Endothelial cell of umbilical vein (primary cell): ENCODE data around the gene INPP5A.

Source experiments
- POLR2AphosphoS5 ChIP-seq: IDR thresholded peaks from 2 replicates; pipeline ENCODE4 v1.6.1; 2012; ENCODE audit warnings: low read depth, mild to moderate bottlenecking, control low read depth, low read length, moderate library complexity; ENCODE audit not compliant: insufficient read depth
- TF ChIP-seq, protein P1 (sequence below), 2 donors: IDR thresholded peaks; 1 replicate in 1 of 2; 2 replicates in 1 of 2; pipeline ENCODE4 v1.5.1; 2011; ENCODE audit warnings: low read length in 2 of 2, mild to moderate bottlenecking in 2 of 2, moderate library complexity in 2 of 2, control low read depth in 1 of 2, inconsistent platforms in 1 of 2, low read depth in 1 of 2; ENCODE audit not compliant: insufficient read depth in 1 of 2; ENCODE audit errors: extremely low read depth in 1 of 2

DNA sequence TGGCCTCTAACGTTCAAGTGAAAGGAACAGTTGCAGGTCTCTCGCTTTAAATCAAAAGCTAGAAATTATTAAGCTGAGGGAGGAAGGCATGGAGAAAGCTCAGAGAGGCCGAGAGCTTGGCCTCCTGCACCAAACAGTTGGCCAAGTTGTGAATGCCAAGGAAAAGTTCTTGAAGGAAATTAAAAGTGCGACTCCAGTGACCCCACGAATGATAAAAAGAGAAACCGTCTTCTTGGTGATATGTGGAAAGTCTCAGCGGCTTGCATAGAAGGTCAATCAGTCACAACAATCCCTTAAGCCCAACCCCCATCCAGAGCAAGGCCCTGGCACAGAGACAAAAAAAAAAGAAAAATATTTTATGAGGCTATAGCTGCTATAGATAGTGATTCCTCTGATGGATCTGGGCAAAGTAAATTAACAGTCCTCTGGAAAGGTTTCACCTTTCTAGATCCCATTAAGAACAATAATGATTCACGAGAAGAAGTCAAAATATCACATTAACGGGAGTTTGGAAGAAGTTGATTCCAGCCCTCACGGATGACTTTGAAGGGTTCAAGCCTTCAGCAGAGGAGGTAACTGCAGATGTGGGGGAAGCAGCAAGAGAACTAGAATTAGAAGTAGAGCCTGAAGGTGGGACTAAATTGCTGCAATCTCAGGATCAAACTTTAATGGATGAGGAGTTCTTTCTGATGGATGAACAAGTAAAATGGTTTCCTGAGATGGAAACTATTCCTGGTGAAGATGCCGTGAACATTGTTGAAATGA lies 42.5 kb upstream of the INPP5A start:
- TF ChIP-seq POLR2AphosphoS5, result no peak
- TF ChIP-seq, protein P1, sequence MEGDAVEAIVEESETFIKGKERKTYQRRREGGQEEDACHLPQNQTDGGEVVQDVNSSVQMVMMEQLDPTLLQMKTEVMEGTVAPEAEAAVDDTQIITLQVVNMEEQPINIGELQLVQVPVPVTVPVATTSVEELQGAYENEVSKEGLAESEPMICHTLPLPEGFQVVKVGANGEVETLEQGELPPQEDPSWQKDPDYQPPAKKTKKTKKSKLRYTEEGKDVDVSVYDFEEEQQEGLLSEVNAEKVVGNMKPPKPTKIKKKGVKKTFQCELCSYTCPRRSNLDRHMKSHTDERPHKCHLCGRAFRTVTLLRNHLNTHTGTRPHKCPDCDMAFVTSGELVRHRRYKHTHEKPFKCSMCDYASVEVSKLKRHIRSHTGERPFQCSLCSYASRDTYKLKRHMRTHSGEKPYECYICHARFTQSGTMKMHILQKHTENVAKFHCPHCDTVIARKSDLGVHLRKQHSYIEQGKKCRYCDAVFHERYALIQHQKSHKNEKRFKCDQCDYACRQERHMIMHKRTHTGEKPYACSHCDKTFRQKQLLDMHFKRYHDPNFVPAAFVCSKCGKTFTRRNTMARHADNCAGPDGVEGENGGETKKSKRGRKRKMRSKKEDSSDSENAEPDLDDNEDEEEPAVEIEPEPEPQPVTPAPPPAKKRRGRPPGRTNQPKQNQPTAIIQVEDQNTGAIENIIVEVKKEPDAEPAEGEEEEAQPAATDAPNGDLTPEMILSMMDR (IDR thresholded peaks at IDR 0.05; ENCODE audit: extremely low read depth in 1 of 2, insufficient read depth in 1 of 2, low read depth in 1 of 2, low read length in 2 of 2), result no peak
